ENCODE data around the gene PHLDB1. TPM values are rescaled to one million over a fixed set of nuclear protein-coding genes. Genes with fewer than 3 reads are reported as not detected.

The PHLDB1 gene
- total RNA-seq, 1 donor: 132 TPM

DNA sequence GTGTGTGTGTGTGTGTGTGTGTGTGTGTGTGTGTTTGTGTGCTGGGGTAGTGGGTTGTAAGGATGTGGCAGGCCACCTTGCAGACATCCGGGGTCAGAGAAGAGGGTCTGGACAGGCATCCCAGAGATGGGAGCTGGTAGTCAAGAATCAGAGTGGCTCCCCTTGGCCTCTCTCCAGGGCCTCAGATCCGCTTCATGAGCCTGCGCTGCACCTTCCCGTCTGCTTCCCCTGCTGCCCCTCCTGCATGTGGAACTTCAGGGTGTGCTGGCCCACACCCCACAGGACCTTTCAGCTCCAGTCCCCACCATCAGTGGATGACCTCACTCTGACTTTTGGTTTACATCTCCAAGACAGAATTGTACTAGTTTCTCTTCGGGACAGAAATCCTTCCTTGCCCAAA, 40.9 kb downstream of the PHLDB1 start:
- H3K4me3 ChIP-seq (ENCODE audit: low read depth, low read length): no peak overlapping the region
- no peak for DNase-seq (ENCODE audit: low read depth)
- TF ChIP-seq, protein P1, sequence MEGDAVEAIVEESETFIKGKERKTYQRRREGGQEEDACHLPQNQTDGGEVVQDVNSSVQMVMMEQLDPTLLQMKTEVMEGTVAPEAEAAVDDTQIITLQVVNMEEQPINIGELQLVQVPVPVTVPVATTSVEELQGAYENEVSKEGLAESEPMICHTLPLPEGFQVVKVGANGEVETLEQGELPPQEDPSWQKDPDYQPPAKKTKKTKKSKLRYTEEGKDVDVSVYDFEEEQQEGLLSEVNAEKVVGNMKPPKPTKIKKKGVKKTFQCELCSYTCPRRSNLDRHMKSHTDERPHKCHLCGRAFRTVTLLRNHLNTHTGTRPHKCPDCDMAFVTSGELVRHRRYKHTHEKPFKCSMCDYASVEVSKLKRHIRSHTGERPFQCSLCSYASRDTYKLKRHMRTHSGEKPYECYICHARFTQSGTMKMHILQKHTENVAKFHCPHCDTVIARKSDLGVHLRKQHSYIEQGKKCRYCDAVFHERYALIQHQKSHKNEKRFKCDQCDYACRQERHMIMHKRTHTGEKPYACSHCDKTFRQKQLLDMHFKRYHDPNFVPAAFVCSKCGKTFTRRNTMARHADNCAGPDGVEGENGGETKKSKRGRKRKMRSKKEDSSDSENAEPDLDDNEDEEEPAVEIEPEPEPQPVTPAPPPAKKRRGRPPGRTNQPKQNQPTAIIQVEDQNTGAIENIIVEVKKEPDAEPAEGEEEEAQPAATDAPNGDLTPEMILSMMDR (IDR thresholded peaks at IDR 0.05; ENCODE audit: insufficient read depth, low read depth, low read length): no peak

DNA sequence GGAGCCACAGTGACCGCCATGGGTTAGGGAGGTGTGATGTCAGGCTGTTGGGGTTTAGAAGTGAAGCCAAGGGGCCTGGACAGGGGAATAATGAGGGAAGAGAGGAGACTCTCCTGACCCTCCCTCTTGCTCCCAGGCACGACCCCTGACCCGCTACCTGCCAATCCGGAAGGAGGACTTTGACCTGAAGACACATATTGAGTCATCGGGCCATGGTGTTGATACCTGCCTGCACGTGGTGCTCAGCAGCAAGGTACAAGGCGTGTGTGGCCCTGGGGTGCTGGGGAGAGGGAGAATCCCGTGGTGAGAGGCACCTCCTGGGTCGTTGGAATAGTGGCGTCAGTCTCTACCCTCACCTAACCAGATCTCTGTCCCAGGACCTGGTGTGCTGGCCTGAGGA, 42.5 kb downstream of the PHLDB1 start:
- no peak for DNase-seq (ENCODE audit: low read depth)
- no peak overlapping the region for H3K4me3 ChIP-seq (ENCODE audit: low read depth, low read length)
- TF ChIP-seq, protein P1 (IDR thresholded peaks at IDR 0.05; ENCODE audit: insufficient read depth, low read depth, low read length): no peak

DNA sequence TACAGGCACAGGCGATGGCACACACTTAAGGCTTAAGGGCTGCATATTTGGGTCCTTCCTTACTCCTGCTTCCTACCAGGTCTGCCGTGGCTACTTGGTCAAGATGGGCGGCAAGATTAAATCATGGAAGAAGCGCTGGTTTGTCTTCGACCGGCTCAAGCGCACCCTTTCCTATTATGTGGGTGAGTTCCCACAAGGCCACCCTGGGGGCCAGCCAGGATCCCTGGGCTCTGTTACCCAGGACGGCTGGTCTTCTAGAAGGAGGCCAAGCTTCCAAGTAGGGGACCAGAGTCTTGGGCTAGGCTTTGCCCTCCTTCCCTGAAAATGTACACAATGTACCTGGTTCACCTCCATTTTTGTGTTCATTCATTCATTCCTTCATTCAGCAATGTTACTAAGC, 43.0 kb downstream of the PHLDB1 start:
- H3K4me3 ChIP-seq (ENCODE audit: low read depth, low read length): no peak overlapping the region
- TF ChIP-seq, protein P1 (IDR thresholded peaks at IDR 0.05; ENCODE audit: insufficient read depth, low read depth, low read length): no peak
- DNase-seq (ENCODE audit: low read depth): no peak

DNA sequence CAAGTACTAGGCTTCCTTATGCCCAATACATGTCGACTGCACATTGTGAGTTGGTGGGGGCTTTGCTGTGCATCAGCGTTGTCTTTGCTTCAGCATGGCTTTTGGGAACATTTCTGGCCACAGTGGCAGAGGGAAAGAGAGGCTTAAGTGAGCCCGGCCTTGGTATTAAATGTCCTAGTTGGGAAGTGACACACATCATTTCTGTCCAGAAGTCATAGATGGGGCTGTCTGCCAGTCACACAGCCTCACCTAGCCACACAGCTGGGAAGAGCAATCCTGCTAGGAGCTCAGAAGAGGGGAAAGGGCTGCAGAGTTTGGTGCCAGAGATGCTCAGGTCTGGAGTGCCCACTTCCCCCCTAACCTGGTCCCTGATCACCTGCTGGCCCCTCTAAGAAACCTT, 44.4 kb downstream of the PHLDB1 start:
- TF ChIP-seq, protein P1 (IDR thresholded peaks at IDR 0.05; ENCODE audit: insufficient read depth, low read depth, low read length): no peak
- H3K4me3 ChIP-seq (ENCODE audit: low read depth, low read length): no peak overlapping the region
- no peak for DNase-seq (ENCODE audit: low read depth)

DNA sequence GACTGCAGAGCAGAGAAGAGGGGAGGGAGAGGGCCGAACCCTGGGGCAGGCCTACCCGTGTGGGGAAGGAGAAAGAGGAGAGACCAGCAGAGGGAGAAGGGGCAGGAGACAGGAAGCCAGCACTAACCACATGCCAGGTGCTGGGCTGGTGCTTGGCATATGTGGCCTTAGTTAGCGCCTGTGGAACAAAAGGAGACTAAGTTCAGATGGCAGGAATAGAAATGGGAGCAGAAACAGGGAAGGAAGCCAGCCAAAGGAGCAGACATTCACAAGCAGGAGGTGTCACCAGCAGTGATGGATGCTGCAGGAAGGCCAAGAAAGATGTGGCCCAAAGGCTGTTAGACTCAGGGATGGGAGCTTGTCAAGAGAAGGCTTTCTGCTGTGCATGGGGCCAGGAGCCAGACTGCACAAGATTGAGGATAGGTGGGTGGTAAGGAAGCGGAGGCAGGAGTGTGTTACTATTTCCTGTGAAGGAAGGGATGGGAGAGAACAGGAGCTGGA, 45.3 kb downstream of the PHLDB1 start:
- TF ChIP-seq, protein P1 (IDR thresholded peaks at IDR 0.05; ENCODE audit: insufficient read depth, low read depth, low read length): no peak
- no peak for DNase-seq (ENCODE audit: low read depth)
- H3K4me3 ChIP-seq (ENCODE audit: low read depth, low read length): no peak overlapping the region

DNA sequence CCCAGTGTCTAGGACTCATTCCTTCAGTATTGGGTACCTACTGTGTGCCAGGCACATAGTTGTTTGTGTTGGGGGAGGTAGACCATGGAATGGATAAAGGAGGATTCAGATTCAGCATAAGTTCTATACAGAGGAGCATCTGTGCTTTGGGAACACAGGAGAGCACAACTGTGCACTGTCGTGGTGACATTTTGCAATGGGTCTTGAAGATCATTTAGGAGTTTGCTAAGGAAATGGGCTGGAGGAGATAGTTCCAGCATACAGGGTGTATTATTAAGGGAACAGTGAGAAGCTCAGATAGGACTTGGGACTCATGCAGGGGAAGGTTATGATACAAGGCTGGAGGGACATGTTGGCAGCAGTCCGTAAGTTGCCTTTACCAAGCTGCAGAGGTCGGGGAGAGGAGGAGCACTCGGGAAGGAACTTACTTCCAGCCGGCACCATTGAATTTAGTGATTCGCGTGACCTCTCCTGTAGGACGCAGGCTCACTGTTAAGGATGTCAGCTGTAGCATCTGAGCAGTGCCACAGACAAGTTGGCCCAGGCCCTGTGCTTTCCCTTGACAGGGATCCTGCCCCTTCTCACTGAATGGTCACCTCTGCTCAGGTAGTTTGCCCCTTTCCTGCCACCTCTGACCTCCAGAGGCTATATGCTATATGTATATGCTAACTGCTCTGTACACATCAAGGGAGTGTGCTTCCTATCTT, 46.4 kb downstream of the PHLDB1 start:
- TF ChIP-seq, protein P1 (IDR thresholded peaks at IDR 0.05; ENCODE audit: insufficient read depth, low read depth, low read length): no peak
- no peak for DNase-seq (ENCODE audit: low read depth)
- no peak overlapping the region for H3K4me3 ChIP-seq (ENCODE audit: low read depth, low read length)

All from fibroblast of villous mesenchyme (primary cell).